NCI-H1048 (cell line): ENCODE measurements around the gene DDAH2.

Source experiments
- DNase-seq: peaks from one replicate; lab custom pipeline; 2025; lab: John Stamatoyannopoulos, UW

DDAH2 gene

GRCh38 chr6:31732029-31732428 is 2.9 kb upstream of the DDAH2 start:
- no peak for DNase-seq

- DNase-seq, result no peak
Measured at GRCh38 chr6:31730631-31731086, 1.6 kb upstream of the DDAH2 start.

- DNase-seq, result peak; percentile 68
Measured at GRCh38 chr6:31729979-31730630, 1.0 kb upstream of the DDAH2 start.

GRCh38 chr6:31729515-31729978 is 448 bp upstream of the DDAH2 start:
- DNase-seq, result peak; percentile 12

- DNase-seq, result no peak
Measured at GRCh38 chr6:31727717-31728671, 1.1 kb downstream of the DDAH2 start.

- no peak for DNase-seq
Measured at GRCh38 chr6:31727034-31727716, 1.9 kb downstream of the DDAH2 start.

GRCh38 chr6:31725502-31726350 is 3.4 kb downstream of the DDAH2 start:
- DNase-seq, result no peak

GRCh38 chr6:31723980-31724691 is 5.0 kb downstream of the DDAH2 start:
- DNase-seq, result no peak

GRCh38 chr6:31723245-31723979 is 5.7 kb downstream of the DDAH2 start, which contains the start of gene MPIG6B:
Gene MPIG6B (plus strand): TSS chr6:31723373. CDS start chr6:31723384, 11 bp downstream.
- DNase-seq, result no peak

- DNase-seq, result no peak
Measured at GRCh38 chr6:31722173-31722572, 6.9 kb downstream of the DDAH2 start.

GRCh38 chr6:31721351-31722020 is 7.6 kb downstream of the DDAH2 start, which contains the start of gene LY6G6C:
Gene LY6G6C (minus strand): TSS chr6:31721746. CDS start chr6:31721679, 67 bp downstream.
- no peak for DNase-seq

- no peak for DNase-seq
Measured at GRCh38 chr6:31720196-31720770, 8.8 kb downstream of the DDAH2 start.

- DNase-seq, result no peak
Measured at GRCh38 chr6:31719001-31719400, 10.1 kb downstream of the DDAH2 start.

GRCh38 chr6:31718265-31718664 is 10.8 kb downstream of the DDAH2 start:
- no peak for DNase-seq

GRCh38 chr6:31717499-31718222 is 11.4 kb downstream of the DDAH2 start:
- DNase-seq, result no peak

- no peak for DNase-seq
Measured at GRCh38 chr6:31715022-31715958, 13.8 kb downstream of the DDAH2 start, which contains the start of gene LY6G6D. Gene LY6G6D (plus strand): TSS chr6:31715348. CDS start chr6:31715356, 8 bp downstream.
